PC-9 (cell line): Measurements from ENCODE around the gene ADGB. TPM values are rescaled to one million over a fixed set of nuclear protein-coding genes. Genes with fewer than 3 reads are reported as not detected.

Source experiments
- BruUV-seq: library from RNA; stranded (reverse); fragments of 400-500 nt; replicated peaks from 2 replicates; lab custom pipeline; 2021; lab: Mats Ljungman, UMichigan
- CTCF ChIA-PET: fragments of 300-600 bp; sonication (Branson Sonifier 250); formaldehyde crosslinking; loops from one replicate; lab custom pipeline; 2022; ENCODE audit warnings: antibody characterized with exemption; lab: Charles Lee
- POLR2A ChIA-PET: fragments of 300-600 bp; sonication (Branson Sonifier 250); formaldehyde crosslinking; loops from one replicate; lab custom pipeline; 2022; ENCODE audit warnings: antibody characterized with exemption; ENCODE audit not compliant: unreplicated experiment; lab: Charles Lee
- DNase-seq, 2 experiments: peaks; one replicate each; pipeline versions ENCODE4 v3.0.0 to v3.0.0-alpha.2; 2015 to 2022; ENCODE audit warnings: mixed read lengths in 1 of 2
- H2AFZ ChIP-seq: fragments of 200-600 bp; sonication (generic); 2 replicates; pipeline ENCODE4 v1.8.1; 2017; ENCODE audit warnings: antibody characterized with exemption
- H3F3A ChIP-seq: fragments of 200-600 bp; sonication (generic); 2 replicates; pipeline ENCODE4 v1.8.1; 2017; ENCODE audit warnings: antibody characterized with exemption, mild to moderate bottlenecking, low read depth; ENCODE audit not compliant: insufficient read depth
- H3K27ac ChIP-seq: fragments of 200-600 bp; sonication (generic); 2 replicates; pipeline ENCODE4 v1.6.1; 2016; ENCODE audit warnings: mixed run types
- H3K27me3 ChIP-seq: fragments of 200-600 bp; sonication (generic); 2 replicates; pipeline ENCODE4 v1.6.1; 2016; ENCODE audit warnings: low read depth, mixed run types; ENCODE audit not compliant: insufficient read depth
- H3K36me3 ChIP-seq: fragments of 200-600 bp; sonication (generic); 2 replicates; pipeline ENCODE4 v1.6.1; 2016; ENCODE audit warnings: low read depth, mixed run types
- H3K4me1 ChIP-seq: fragments of 200-600 bp; sonication (generic); replicated peaks from 2 replicates; pipeline ENCODE4 v1.6.1; 2016; ENCODE audit warnings: mixed run types; ENCODE audit not compliant: insufficient read depth
- H3K4me2 ChIP-seq: fragments of 200-600 bp; sonication (generic); 2 replicates; pipeline ENCODE4 v1.6.1; 2017; ENCODE audit warnings: mixed run types
- H3K4me3 ChIP-seq: fragments of 200-600 bp; sonication (generic); 2 replicates; pipeline ENCODE4 v1.6.1; 2016; ENCODE audit warnings: mixed run types
- H3K79me2 ChIP-seq: fragments of 200-600 bp; sonication (generic); 2 replicates; pipeline ENCODE4 v1.6.1; 2017; ENCODE audit warnings: low read depth, mixed run types
- H3K9me2 ChIP-seq: fragments of 200-600 bp; sonication (generic); 2 replicates; pipeline ENCODE4 v1.8.1; 2017; ENCODE audit warnings: mild to moderate bottlenecking; ENCODE audit not compliant: insufficient read depth
- H3K9me3 ChIP-seq: fragments of 200-600 bp; sonication (generic); 2 replicates; pipeline ENCODE4 v1.8.1; 2016; ENCODE audit warnings: low read depth; ENCODE audit not compliant: insufficient read depth
- H4K20me1 ChIP-seq: fragments of 200-600 bp; sonication (generic); 2 replicates; pipeline ENCODE4 v1.8.1; 2017; ENCODE audit not compliant: insufficient read depth
- EZH2 ChIP-seq: fragments of 200-600 bp; sonication (generic); IDR thresholded peaks from 2 replicates; pipeline ENCODE4 v1.8.0; 2017; ENCODE audit warnings: antibody characterized with exemption, low read depth
- intact Hi-C: fragments of 100-400 bp; cut with micrococcal nuclease; formaldehyde crosslinking; loops from one replicate; pipeline ENCODE4 v1.10.0; 2022; ENCODE audit not compliant: unreplicated experiment
- total RNA-seq: library from RNA; stranded (reverse); gene quantifications from 2 replicates; pipeline ENCODE4 v1.2.3, GENCODE V29; 2021
- TF ChIP-seq, protein P1 (sequence below): fragments of 200-600 bp; sonication (generic); conservative IDR thresholded peaks from 2 replicates; pipeline ENCODE4 v1.6.1; 2017; ENCODE audit warnings: mixed run types, antibody characterized with exemption, mild to moderate bottlenecking, moderate library complexity

ADGB gene
- total RNA-seq, 1 experiment from 2014 or later, result not detected

DNA sequence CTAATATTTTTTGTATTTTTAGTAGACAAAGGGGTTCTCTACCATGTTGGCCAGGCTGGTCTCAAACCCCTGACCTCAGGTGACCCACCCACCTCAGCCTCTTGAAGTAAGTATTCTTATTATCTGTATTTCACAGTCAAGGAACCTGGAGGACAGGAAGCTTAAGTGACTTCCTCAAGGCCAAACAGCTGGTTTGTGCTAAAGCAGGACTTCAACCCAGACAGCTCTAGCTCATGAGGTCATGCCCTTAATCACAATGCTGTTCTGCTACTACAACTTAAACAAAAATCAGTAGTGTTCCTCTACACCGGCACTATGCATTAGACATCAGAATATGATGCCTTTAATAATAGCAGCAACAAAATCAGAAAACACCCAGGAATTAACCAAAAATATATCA is 168.9 kb downstream of the ADGB start:
- TF ChIP-seq, protein P1, sequence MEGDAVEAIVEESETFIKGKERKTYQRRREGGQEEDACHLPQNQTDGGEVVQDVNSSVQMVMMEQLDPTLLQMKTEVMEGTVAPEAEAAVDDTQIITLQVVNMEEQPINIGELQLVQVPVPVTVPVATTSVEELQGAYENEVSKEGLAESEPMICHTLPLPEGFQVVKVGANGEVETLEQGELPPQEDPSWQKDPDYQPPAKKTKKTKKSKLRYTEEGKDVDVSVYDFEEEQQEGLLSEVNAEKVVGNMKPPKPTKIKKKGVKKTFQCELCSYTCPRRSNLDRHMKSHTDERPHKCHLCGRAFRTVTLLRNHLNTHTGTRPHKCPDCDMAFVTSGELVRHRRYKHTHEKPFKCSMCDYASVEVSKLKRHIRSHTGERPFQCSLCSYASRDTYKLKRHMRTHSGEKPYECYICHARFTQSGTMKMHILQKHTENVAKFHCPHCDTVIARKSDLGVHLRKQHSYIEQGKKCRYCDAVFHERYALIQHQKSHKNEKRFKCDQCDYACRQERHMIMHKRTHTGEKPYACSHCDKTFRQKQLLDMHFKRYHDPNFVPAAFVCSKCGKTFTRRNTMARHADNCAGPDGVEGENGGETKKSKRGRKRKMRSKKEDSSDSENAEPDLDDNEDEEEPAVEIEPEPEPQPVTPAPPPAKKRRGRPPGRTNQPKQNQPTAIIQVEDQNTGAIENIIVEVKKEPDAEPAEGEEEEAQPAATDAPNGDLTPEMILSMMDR, result no peak
- TF ChIP-seq EZH2, result no peak
- no peaks in the 10 kb centered on the region for H3K27me3 ChIP-seq
- H3K4me3 ChIP-seq, result no peak overlapping the region
- DNase-seq, result no peak
- intact Hi-C loops, result no loop called here
- H4K20me1 ChIP-seq, result no peaks in the 10 kb centered on the region
- ChIA-PET POLR2A (no interaction called here), CTCF (no interaction called here)
- no peaks in the 10 kb centered on the region for H3K9me3 ChIP-seq
- H3K9me2 ChIP-seq, result no peaks in the 10 kb centered on the region
- H3K79me2 ChIP-seq, result no peaks in the 10 kb centered on the region
- no peak overlapping the region for H3K4me2 ChIP-seq
- BruUV-seq, result no TSS peak
- no peak overlapping the region for H2AFZ ChIP-seq
- H3F3A ChIP-seq, result no peaks in the 10 kb centered on the region
- no peaks in the 10 kb centered on the region for H3K4me1 ChIP-seq
- H3K27ac ChIP-seq, result no peak overlapping the region
- no peaks in the 10 kb centered on the region for H3K36me3 ChIP-seq

DNA sequence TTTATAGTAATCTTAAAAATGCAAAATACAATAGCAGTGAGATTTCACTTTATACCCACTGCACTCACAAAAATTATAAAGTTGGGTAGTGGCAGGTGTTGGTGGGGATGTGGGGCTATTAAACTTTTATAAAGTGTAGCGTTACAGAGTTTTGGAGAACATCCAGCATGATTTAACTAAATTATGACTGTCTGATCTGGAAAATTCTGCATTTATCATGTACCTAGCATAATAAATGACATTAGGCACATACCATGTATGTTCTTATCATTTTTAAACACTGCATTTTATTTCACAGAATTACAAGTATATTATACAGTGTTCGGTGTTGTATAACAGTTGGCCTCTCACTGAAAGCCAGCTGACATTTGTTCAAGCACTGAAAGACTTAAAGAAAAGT is 169.9 kb downstream of the ADGB start:
- Histone ChIP-seq H2AFZ (no peak overlapping the region), H4K20me1 (no peaks in the 10 kb centered on the region), H3K4me1 (no peaks in the 10 kb centered on the region), H3K27me3 (no peaks in the 10 kb centered on the region), H3K9me2 (no peaks in the 10 kb centered on the region), H3K27ac (no peak overlapping the region), H3K79me2 (no peaks in the 10 kb centered on the region), H3K9me3 (no peaks in the 10 kb centered on the region), H3K4me2 (no peak overlapping the region), H3K4me3 (no peak overlapping the region), H3F3A (no peaks in the 10 kb centered on the region), H3K36me3 (no peaks in the 10 kb centered on the region)
- ChIA-PET POLR2A (no interaction called here), CTCF (no interaction called here)
- TF ChIP-seq, protein P1, result no peak
- TF ChIP-seq EZH2, result no peak
- no TSS peak for BruUV-seq
- intact Hi-C loops, result no loop called here
- no peak for DNase-seq

DNA sequence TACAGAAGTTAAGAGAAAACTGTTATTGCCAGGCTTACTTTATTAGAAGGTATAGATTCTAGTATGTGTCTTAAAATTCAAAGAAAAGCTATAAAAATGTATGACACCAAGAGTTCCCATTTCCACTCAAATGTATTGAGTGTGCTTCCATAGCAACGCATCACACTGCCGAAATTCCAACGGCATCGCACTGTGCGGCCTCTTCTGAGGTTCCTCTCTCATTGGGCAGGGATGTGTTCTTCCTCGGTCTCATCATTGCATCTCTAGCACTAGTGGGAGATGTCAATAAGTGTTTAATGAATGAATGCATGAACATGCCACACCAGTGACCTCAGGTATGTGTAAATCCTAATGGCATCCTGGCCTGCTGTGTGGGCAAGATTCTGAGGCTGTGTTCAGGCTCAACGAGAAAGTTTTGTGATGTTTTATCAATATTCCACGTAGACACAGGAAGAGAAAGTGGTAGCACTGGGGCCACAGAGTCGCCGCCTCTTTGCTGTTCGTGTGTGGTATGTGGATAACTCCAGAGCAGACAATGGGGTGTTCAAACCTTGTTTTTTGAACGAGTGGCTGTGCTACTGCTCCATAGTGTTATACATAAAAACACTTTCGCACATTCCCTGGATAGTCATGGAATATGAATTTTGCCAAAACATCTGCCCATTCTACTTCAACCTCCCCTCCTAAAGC is 171.6 kb downstream of the ADGB start:
- Histone ChIP-seq H3F3A (no peaks in the 10 kb centered on the region), H3K9me2 (no peaks in the 10 kb centered on the region), H3K4me3 (no peak overlapping the region), H2AFZ (no peak overlapping the region), H3K79me2 (no peaks in the 10 kb centered on the region), H3K4me1 (no peaks in the 10 kb centered on the region), H3K27me3 (no peaks in the 10 kb centered on the region), H4K20me1 (no peaks in the 10 kb centered on the region), H3K9me3 (no peaks in the 10 kb centered on the region), H3K36me3 (no peaks in the 10 kb centered on the region), H3K4me2 (no peak overlapping the region), H3K27ac (no peak overlapping the region)
- POLR2A ChIA-PET, result no interaction called here
- CTCF ChIA-PET, result no interaction called here
- intact Hi-C loops, result no loop called here
- BruUV-seq, result no TSS peak
- no peak for DNase-seq
- no peak for TF ChIP-seq EZH2
